Adrenal gland (tissue), 12 donors: ENCODE data around the gene PCYOX1L. TPM values are rescaled to one million over a fixed set of nuclear protein-coding genes. Genes with fewer than 3 reads are reported as not detected.

Experiments used
- DNase-seq, 7 donors: peaks; one replicate each; pipeline ENCODE4 v3.0.0-alpha.2; 2019 to 2020
- H3K27ac ChIP-seq, 5 donors: fragments of 200-600 bp; sonication (generic) in 4 of 5; 1 replicate in 3 of 5; 2 replicates in 2 of 5; pipeline versions ENCODE4 v1.5.1 to v1.8.0; 2016 to 2020; ENCODE audit warnings: mild to moderate bottlenecking in 1 of 5
- H3K27me3 ChIP-seq: fragments of 200-600 bp; 2 replicates; pipeline ENCODE4 v1.8.0; 2021
- H3K36me3 ChIP-seq, 2 donors: fragments of 200-600 bp; replicated peaks in 1 of 2; 1 replicate in 1 of 2; 2 replicates in 1 of 2; pipeline versions ENCODE4 v1.5.1 to v1.8.0; 2018 to 2022
- H3K4me1 ChIP-seq, 2 donors: fragments of 200-600 bp; replicated peaks in 1 of 2; 1 replicate in 1 of 2; 2 replicates in 1 of 2; pipeline versions ENCODE4 v1.5.1 to v1.8.0; 2018 to 2021
- H3K4me3 ChIP-seq, 4 donors: fragments of 200-600 bp; sonication (generic) in 3 of 4; one replicate each; pipeline ENCODE4 v1.5.1; 2016 to 2018
- H3K9me3 ChIP-seq, 3 donors: fragments of 200-600 bp; sonication (generic) in 1 of 3; replicated peaks in 1 of 3; 1 replicate in 2 of 3; 2 replicates in 1 of 3; pipeline versions ENCODE4 v1.5.1 to v1.8.0; 2016 to 2021
- CTCF ChIP-seq, 6 experiments: fragments of 450-650 bp in 4 of 6; fragments of 200-600 bp in 2 of 6; sonication (generic) in 1 of 6; IDR thresholded peaks; 1 replicate in 5 of 6; 2 replicates in 1 of 6; pipeline versions ENCODE4 v1.5.1 to v1.8.0; 2016 to 2021; ENCODE audit warnings: antibody characterized with exemption in 6 of 6, mild to moderate bottlenecking in 2 of 6, moderate library complexity in 1 of 6
- POLR2A ChIP-seq, 2 donors: fragments of 450-650 bp; IDR thresholded peaks; one replicate each; pipeline ENCODE4 v1.6.1; 2017; ENCODE audit warnings: antibody characterized with exemption in 2 of 2, mild to moderate bottlenecking in 2 of 2, moderate library complexity in 1 of 2
- WGBS, 4 donors: extraction: QIAGEN DNeasy Blood & Tissue Kit in 2 of 4; methylation state at CpG; one replicate each; pipeline versions ENCODE4 v1.1.5 to v1.1.7; 2013 to 2017; 5-methylcytosine and 5-hydroxymethylcytosine counted together
- intact Hi-C, 2 donors: fragments of 100-400 bp; cut with DNase I; formaldehyde crosslinking; loops; one replicate each; pipeline versions ENCODE4 v1.14.1 to v1.15.0; 2022 to 2023
- polyA plus RNA-seq, 3 donors: library from polyadenylated mRNA; stranded (reverse); fragments of 200-250 nt in 2 of 3; fragments of 350-450 nt in 1 of 3; fragmentation: Illumina TruSeq in 1 of 3; extraction: RNeasy Lipid Tissue Mini Kit (QIAGEN cat#74804) in 1 of 3; gene quantifications; one replicate each; pipeline ENCODE4 v1.2.3, GENCODE V29; 2013 to 2014
- total RNA-seq, 9 donors: library from RNA; depleted of rRNA in 4 of 9; stranded (reverse); fragments of >200 nt in 4 of 9; fragments of 120-200 nt in 1 of 9; fragmentation: NEBNext Ultra II Directional in 1 of 9; extraction: Animal tissue kit (Norgen Biotek cat#: 25700) in 1 of 9; gene quantifications; one replicate each; pipeline versions ENCODE4 v1.1.0 to v1.2.4, GENCODE V29; 2013 to 2023
- donor health status: healthy with polysubstance abuse.
- donor health status: Bipolar disorder and iron deficiency.
- donor health status: DM: yes; HTN: yes; CAD: no.
- donor health status: DM: no; HTN: no; CAD: no.
- donor health status: DM: no; HTN: no; CAD: no.
- donor health status: DM: yes; HTN: yes; CAD: no.

PCYOX1L gene
- total and polyA plus RNA-seq, 12 donors, result 4.7 to 17.1 (median 9.4) TPM

DNA sequence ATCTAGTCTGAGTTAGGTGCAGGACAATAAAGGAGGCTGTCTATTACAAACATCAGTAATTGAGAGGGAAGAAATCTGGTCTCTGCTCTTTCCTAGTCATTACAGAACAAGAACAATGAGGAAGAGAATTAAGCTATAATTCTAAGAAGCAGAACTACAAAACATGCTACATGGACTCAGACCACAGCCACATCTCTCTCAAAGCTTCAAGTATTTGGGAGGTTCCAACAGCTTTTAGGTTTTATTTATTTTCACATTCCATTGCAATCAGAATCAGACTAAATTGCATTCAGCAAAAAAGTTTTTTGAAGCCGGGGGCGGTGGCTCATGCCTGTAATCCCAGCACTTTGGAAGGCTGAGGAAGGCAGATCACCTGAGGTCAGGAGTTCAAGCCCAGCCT is 13.7 kb upstream of the PCYOX1L start:
- Histone ChIP-seq H3K27ac (peak overlapping the region in 1 of 5 donors; percentile 61), H3K4me3 (peak overlapping the region in 1 of 4 donors; percentile 68), H3K9me3 (no peaks in the 10 kb centered on the region), H3K4me1 (peaks cover 12 to 15% of the 10 kb centered on the region in 2 donors), H3K27me3 (no peaks in the 10 kb centered on the region), H3K36me3 (peaks cover 0 to 10% of the 10 kb centered on the region in 2 donors)
- TF ChIP-seq CTCF (IDR thresholded peaks at IDR 0.05) (no peak), POLR2A (IDR thresholded peaks at IDR 0.05) (no peak)
- 71 to 87% (median 82%) methylated on average over 2 of the region's 2 CpGs for WGBS, 4 donors
- intact Hi-C loops, result no loop called here
- no peak for DNase-seq

DNA sequence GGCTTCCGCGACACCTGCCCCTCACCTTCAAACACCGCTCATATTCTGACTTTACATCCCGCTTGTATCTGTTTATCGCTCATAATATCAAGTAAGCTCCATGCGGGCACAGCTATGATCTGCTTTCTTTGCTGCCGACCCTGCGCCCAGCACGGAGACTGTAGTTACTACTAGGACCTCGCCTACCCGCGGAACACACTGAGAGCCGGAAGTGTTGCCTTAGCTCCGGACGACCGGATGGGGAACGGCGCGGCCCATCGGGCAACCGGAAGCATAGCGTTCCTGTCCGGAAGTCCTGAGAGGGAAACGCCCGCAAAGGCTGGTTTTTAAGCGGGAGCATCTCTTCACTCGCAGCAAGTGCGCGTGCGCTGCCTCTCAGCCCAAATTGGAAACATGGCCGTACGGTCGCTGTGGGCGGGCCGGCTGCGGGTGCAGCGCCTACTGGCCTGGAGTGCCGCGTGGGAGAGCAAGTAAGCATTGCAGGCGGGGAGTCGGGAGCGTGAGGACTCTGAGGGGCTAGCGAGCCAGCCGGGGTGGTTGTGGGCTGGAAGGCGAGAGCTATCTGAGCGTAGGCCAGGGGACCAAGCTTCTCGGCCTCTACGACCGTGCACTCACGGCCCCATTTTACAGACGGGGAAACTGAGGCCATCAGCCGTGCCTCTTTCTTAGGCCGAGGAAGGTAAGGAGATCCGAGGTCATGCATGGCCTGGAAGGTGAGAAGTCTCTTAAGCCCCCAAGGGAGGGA is 12.5 kb upstream of the PCYOX1L start, which contains the start of gene GRPEL2:
TSS of gene GRPEL2 (plus strand) at position 353 of the 745 bp plus-strand sequence. CDS start at position 394, 41 bp downstream.
- intact Hi-C loops, result no loop called here
- no peaks in the 10 kb centered on the region for H3K9me3 ChIP-seq
- H3K27ac ChIP-seq, result peak within 1 kb of the TSS in 2 of 5 donors; percentile 61 to 76
- peak; percentile 93 to 98 (median 97) for DNase-seq
- TF ChIP-seq POLR2A (IDR thresholded peaks at IDR 0.05) (peak; percentile 23 to 47), CTCF (IDR thresholded peaks at IDR 0.05) (no peak)
- H3K36me3 ChIP-seq, result peaks cover 0 to 21% of the 10 kb centered on the region in 2 donors
- H3K27me3 ChIP-seq, result no peaks in the 10 kb centered on the region
- WGBS, 4 donors, result 1% methylated on average over 25 to 54 of the region's 54 CpGs
- H3K4me1 ChIP-seq, result peaks cover 12 to 15% of the 10 kb centered on the region in 2 donors
- H3K4me3 ChIP-seq, result peak within 1 kb of the TSS; percentile 59 to 69 (median 64)

DNA sequence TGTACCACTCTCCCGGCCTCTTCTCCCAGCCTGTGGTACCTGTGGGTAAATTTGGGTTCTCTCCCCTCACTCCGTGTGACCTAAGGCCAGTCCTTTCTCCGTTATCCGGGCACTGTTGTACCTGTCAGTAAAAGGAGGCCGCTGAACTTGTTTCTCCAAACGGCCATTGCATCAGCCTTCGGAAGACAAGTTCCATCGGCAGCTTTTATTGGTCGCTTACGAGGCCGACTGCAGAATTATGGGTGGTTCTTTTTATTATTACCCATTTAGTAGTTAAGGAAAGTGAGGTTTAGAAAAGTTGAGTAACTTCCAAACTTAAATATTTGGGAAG is 12.0 kb upstream of the PCYOX1L start:
- peaks cover 12 to 15% of the 10 kb centered on the region in 2 donors for H3K4me1 ChIP-seq
- peak overlapping the region in 2 of 5 donors; percentile 61 to 76 for H3K27ac ChIP-seq
- 0 to 3% (median 1%) methylated on average over 10 to 11 of the region's 11 CpGs for WGBS, 4 donors
- peak overlapping the region; percentile 59 to 69 (median 64) for H3K4me3 ChIP-seq
- TF ChIP-seq CTCF (IDR thresholded peaks at IDR 0.05) (no peak), POLR2A (IDR thresholded peaks at IDR 0.05) (no peak)
- intact Hi-C loops, result no loop called here
- peak in 1 of 7 donors; percentile 15 for DNase-seq
- peaks cover 0 to 27% of the 10 kb centered on the region in 2 donors for H3K36me3 ChIP-seq
- H3K9me3 ChIP-seq, result no peaks in the 10 kb centered on the region
- no peaks in the 10 kb centered on the region for H3K27me3 ChIP-seq

DNA sequence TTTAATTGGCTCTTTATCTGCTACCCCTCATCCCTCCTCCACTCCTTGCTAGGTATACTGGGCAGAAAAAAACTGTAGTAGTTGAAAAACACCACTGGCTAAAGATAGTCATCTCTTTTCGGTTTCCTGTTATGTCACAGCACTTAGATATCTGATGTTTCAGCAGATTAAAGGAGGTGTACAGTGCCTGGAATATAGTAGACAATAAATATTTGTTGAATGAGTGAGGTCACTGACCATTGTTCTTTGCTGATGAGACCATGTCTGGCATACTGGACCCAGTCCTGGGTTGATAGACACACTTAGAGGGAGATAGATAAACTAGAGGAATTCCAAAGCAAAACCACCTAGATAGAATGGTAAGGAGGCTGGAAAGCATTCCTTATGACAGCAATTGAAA is 9.3 kb upstream of the PCYOX1L start:
- no peak for TF ChIP-seq CTCF (IDR thresholded peaks at IDR 0.05)
- TF ChIP-seq POLR2A (IDR thresholded peaks at IDR 0.05), result no peak
- WGBS, 4 donors, result 76 to 88% (median 84%) methylated on average over 1 of the region's 1 CpG
- H3K36me3 ChIP-seq, result peaks cover 0 to 52% of the 10 kb centered on the region in 2 donors

More for the DNA sequence above, 9.3 kb upstream of the PCYOX1L start:
- intact Hi-C loops, result no loop called here
- peaks cover 12 to 15% of the 10 kb centered on the region in 2 donors for H3K4me1 ChIP-seq
- no peak overlapping the region for H3K4me3 ChIP-seq
- DNase-seq, result no peak
- no peaks in the 10 kb centered on the region for H3K27me3 ChIP-seq
- no peak overlapping the region for H3K27ac ChIP-seq
- H3K9me3 ChIP-seq, result no peaks in the 10 kb centered on the region
